Activated T-helper 9 cell treated with anti-CD3 and anti-CD28 coated beads, Interleukin-2, amount 50 U/mL, for 16 hours (primary cell): Measurements from ENCODE around the gene LLGL1.
"Not testable (repeated sequence)": the region's sequence is repeated elsewhere in the genome, so short reads cannot be mapped to it uniquely, and the experiment has no call there.

Experiments used
- DNase-seq: peaks from one replicate; pipeline ENCODE4 v3.0.0-alpha.2; 2020; ENCODE audit warnings: low read depth

Gene LLGL1

DNA sequence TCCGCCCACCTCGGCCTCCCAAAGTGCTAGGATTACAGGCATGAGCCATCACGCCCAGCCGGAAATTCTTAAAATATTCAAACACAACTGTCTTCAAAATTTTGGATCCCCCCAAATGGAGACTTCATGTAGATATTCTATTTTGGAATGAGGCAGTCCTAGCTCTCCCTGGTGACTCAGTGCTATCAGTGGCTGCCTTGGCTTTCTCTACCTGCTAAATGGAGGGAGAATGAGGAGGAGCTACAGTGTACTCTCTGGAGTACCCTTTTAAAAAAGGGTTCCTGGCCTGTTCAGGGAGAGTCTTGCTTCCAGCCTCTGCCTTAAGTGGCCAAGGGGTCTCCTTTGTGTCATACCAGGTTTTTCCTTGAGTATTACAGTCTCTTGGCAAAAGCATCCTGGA lies 31.0 kb upstream of the LLGL1 start:
- no peak for DNase-seq

DNA sequence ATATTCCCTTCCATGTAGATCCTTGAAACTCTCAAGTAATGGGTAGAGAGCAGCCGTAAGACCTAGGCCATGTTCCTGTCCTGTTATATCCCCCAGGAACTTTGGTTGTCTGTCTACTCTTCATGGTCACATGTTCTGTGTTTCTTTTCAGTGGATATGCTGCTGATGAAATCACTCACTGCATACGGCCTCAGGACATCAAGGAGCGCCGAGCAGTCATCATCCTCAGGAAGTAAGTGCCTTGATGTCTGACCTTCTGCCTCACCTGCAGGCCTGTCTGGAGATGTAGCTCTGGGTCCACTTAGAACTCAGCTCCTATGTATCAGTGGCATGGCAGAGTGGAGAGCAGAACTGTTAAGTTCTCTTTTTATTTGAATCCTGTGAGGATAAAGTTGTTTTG lies 30.6 kb upstream of the LLGL1 start:
- no peak for DNase-seq

DNA sequence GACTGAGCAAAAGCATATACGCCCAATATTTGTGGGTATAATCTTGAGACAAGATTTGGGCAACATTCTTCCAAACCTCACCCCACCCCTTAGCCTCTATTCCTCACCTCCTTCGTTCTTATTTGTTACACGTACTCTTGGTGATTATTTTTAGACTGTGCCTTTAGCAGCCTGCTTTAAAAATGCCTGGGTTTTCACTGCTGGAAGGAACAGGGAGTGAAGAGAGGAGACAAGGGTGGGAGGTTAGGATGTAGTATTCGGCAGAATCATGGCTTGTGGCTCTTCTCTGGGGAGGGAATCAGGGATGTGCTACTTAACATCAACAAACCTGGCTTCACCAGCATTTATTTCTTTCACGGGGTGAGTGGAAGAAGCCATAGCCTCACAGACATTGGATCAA lies 30.2 kb upstream of the LLGL1 start:
- DNase-seq = no peak

DNA sequence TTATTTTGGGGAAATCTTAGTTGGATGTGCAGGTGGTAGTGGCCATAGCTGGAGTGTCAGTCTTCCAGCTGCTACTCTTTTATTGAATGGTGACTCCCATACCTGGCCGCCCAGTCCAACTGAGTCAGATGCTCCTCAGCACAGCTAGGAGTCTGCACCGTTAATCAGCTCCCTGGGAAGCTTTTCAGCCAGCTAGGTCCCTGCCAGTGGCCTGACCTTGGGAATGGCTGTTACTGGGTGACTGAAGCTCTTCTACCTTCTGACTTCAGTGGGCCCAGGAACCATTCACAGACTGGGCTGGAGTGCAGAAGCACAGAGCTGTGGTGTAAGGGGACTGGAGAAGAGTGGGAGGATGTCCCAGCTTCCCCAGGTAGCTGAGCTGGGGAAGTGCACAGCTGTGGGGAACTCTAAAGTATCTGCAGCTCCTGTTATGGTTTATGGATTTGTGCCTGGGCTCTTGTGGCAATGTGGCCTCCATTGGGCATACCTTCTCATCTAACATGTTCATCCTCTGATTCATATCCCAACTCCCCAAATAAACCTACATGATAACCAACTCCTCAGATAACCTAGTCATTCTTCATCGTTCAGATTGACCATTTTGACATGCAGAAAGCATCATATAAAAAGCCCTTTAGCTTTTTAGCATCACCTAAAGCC lies 27.8 kb upstream of the LLGL1 start:
- no peak for DNase-seq

DNA sequence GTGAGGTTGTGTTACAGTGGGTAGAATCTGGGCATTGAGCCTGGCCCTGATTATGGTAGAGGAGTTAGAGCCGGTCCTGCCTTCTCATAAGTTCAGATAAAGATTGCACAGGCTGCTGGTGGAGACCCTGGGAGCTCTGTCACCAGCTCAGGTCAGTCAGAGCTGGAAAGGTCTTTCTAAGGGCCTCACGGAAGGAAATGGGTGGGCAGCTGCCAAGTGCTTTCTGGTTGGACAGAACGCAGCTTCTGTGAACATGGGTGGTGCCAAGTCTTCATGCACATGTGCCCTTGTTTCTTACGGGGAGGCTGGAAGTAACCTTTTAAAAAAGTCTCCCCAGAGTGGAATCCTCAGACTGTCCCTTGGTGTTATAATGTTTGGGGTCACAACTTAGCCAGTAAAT lies 26.9 kb upstream of the LLGL1 start:
- DNase-seq = no peak

DNA sequence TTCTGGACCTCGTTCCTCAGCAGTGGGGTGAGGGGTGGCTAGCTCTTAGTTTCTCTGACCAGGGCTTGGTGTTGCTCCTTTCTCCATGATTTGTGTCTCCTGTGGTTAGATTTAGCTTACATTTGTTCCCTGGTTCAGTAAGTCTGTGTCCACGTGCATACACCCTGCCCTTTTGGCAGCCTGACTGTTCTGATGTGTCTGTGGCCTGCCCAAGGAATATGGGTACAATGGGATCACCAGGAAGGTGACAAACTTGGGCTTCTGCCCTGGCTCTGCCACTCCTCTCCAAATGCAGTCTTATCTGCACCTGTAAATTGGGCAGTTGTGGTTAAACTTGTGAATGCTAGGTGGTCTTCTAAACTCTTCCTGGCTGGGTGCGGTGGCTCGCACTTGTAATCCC lies 24.3 kb upstream of the LLGL1 start:
- DNase-seq = no peak

DNA sequence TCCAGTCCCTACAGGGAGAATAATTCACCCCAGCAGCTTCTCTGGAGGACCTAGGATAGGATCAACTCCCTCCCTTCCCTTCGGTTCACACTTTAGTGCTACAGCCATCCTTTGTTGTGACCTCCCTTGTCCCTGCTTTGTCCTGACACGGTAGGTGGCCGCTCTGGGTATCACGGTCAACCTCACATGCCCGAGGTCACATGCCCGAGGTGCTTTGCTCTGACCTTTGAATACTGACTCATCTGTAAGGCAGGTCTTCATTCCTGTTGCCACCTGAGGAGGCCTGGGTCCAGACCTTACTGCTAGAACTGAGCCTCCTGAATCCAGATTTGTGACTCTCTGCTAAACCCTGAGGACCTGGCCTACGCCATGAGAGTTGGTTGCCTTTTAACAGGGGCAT lies 22.1 kb upstream of the LLGL1 start:
- no peak for DNase-seq

DNA sequence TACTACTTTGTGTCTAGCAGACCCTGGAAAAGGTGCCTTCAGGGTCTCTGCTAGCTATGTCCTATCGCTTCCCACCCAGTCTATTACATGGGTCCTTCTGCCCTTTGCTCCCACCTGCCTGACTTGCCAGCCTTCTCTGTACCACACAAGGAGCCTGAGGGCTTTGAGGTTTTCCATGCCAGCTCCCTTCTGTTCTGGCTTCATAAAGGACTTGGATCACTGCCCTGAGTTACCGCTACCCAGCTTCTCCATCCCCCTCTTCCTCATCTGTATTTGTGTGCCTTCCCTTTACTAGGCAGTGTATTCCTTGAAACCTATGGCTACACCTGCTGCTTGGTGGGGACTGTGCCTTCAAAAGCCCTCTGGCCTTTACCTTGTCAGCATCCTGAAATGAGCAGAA lies 19.6 kb upstream of the LLGL1 start:
- DNase-seq = no peak

DNA sequence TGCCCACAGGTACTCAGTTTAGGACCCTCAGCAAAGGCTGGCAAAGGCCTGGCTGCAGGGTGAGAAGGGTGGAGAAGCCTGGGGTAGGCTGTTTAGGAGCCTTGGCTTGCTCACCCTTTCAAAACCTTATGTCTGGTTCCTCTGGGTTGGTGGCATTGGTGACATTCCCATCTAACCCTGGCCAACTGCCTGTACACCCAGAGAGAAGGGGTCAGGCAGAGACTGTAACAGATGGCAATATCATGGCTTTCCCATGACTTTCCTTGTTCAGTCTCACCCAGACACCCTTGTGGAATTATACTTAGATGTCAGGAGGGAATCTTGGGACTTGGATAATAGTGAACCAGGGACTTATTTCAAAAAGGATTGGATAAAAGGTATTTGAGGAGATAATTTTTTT lies 18.5 kb upstream of the LLGL1 start:
- DNase-seq = no peak

DNA sequence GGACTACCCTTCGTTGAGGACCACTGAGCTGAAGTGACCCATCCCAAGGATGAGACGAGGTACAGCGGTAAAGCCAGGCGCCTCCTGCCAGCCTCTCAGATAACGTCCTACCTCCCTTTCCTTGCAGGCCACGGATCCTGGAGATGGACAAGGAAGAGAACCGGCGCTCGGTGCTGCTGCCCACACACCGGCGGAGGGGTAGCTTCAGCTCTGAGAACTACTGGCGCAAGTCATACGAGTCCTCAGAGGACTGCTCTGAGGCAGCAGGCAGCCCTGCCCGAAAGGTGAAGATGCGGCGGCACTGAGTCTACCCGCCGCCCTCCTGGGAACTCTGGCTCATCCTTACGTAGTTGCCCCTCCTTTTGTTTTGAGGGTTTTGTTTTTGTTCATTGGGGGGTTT lies 17.3 kb upstream of the LLGL1 start:
- DNase-seq = no peak

DNA sequence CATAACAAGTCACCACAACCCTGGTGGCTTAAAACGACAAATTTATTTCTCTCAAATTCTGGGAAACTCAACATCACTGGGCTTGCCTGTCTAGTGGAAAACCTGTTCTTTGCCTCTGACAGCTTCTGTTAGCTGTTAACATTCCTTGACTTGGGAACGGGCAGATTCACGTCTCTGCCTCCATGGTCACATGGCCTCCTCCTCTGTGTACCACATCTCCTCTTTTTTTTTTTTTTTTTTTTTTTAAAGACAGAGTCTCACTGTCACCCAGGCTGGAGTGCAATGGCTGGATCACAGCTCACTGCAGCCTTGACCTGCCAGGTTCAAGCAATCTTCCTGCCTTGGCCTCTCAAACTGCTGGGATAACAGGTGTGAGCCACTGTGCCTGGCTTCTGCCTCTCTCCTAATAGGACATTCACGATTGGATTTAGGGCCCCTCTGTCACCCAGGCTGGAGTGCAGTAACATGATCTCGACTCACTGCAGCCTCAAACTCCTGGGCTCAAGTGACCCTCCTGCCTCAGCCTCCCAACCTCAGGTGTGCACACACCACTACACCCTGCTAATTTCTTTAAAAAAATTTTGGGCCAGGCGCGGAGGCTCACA lies 11.7 kb upstream of the LLGL1 start:
- no peak for DNase-seq

DNA sequence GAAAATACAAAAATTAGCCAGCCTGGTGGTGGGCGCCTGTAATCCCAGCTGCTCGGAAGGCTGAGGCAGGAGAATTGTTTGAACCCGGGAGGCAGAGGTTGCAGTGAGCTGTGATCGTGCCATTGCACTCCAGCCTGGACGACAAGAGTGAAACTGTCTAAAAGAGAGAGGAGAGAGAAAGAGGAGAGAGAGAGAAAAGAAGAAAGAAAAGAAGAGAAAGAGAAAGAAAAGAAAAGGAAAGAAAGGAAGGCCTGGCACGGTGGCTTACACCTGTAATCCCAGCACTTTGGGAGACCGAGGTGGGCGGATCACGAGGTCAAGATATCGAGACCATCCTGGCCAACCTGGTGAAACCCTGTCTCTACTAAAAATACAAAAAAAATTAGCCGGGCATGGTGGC lies 8.5 kb upstream of the LLGL1 start:
- not testable (repeated sequence) for DNase-seq

DNA sequence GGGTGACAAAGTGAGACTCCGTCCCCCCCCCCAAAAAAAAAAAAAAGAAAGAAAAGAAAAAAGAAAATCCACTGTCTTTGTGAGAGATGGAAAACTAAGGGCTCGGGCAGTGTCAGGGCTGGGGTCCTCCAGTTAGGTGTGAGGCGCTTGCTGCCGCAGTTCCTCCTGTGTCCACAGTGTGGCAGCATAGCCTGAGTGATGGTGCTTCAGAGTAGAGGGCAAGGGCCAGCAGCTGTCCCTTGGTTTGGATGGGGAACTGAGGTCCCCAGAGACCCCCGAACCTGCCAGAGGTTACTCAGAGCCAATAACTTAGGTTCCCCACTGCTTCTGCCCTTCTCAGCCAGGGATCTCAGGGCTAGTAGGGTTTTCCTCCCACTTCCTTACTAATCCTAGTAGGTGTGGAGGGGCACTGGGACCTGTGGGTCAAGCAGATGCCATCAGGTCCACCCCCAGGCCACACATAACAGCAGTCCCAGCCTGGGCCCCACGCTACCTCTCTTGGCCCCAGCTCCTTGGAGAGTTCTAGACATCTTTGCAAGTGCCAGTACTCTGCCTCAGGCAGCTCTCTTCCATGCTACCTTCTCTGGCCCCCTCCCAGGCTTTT lies 7.9 kb upstream of the LLGL1 start:
- DNase-seq = peak; percentile 50

DNA sequence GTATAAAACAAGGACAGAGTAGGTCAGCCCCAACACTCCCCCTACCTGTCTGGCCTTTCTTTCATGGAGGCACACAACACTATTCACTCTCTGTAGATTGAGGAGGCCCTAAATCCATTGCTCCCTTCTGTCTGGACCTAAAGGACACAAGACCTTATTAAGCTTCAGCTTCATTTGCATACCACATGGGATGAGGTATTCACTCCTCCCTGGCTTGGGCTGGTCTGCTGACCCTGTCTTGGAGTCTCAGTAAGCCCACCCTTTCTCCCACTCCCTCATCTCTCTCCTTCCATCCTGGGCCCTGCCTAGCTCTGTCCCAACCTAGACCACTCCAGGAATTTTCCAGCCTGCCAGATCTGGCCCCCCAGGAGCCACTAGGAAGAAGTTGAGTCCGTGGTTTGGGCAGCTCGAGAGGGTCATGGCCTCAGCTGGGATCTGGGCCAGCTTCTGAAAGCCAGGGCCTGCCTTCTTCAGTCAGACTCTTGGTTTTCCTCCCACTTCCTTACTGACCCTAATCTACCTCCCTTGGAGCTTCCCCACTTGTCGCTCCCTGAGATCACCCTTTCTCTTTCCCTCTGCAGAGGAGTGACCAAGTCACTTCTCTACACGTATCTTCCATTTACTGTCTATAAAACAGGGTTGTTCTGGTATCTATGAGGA lies 6.5 kb upstream of the LLGL1 start:
- no peak for DNase-seq

DNA sequence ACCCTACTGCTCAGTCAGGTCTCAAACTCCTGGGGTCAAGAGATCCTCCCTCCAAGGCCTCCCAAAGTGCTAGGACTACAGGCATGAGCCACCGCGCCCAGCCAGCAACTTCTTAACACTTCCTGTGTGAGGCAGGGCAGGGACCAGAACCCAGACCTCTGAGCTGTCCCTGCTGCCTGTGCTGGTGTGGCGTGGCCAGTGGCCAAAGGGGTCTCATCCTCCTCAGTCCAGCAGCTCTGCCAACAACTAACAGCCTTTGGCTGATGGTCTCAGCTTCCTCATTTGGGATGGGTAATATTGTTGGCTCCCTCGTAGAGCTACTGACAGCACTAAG lies 1.4 kb upstream of the LLGL1 start:
- DNase-seq = no peak

DNA sequence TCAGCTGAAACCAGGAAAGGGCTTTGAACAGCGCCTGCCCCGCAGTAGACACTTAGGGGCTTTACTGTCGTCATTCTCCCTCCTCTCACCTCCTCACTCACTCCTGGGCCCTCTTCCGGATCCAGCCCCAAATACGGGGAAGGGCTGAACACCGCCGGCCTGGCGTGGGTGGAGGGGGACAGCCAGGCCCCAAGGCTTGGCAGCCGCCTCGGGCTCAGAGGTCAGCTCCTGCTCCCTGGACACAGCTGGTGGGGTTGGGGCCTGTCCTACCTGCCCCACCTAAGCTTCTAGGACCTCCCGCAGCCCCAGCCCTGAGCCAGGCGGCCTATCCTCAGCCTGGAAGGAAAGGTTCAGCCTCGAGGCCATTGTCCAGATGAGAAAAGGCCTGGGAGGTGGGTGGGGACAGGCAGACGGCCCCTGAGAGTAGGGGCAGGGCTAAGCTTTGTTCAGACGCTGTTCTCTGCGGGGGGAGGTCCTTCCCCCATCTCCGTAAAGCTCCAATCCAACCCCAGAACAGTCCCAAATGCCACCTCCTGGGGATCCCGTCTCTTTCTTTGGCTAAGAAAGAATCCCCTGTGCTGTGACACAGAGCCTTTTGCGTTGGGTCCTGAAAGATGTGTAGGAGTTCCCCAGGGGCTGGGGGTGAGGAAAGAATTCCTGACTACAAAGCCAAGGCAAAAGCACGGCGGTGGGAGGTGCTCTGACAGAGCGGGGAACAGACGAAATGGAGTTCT lies 881 bp upstream of the LLGL1 start:
- no peak for DNase-seq

DNA sequence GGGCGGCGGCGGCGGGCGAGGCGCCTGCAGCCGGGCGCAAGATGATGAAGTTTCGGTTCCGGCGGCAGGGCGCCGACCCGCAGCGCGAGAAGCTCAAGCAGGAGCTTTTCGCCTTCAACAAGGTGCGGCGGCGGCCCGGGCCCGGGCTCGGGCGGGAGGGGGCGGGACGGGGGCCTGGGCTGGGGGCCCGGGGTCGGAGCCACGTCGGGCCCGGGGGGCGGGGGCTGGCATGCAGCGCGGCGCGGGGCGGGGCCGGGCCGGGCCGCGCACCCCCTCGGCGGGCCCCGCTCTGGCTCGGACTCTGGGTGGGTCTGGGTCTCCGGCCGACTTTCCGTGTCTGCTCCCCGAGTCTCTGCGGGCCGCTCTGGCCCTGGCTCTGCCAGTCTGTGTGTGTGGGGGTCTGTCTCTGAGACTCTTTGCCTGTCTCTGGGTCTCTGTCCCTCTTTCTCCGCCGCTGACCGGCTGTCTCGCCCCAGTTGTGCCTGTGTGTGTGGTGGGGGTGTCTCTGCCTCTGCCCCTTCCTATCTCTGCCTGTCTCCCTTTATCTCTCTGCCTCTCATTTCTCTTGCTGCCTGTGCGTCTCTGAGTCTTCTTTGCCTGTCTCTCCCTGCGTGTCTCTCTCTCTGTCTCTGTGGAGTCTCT lies 328 bp downstream of the LLGL1 start:
- DNase-seq = no peak

DNA sequence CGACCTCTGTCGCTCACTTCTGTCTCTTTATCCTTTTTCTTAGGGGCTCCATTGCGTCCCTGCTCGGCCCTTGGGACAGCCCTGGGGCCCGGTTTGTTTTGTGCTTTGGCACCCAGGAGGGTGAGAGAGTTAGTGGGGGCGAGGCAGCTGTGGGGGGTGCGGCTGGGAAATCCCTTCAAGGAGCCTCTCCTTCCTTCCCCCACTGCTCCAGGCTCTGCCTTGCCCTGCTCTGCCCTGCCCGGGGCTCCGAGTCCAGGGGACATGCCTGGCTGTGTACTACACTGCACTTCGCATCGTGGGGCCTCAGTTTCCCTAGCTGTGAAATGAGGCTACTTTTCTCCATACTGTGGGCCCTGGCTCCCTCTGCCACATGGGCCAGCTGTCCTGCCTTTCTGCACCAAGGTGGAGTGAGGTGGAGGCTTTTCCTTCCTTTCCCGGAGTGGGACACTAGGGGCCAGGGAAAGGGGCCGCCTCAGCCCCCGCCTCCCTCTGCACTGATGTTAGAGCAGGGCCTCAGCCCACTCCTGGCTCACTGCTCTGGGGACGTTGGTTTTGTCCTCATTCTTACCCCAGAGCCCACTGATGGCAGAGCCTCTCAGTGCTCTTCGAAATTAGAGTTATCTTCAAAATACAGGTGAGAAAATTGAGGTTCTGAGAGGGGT lies 980 bp downstream of the LLGL1 start:
- no peak for DNase-seq

DNA sequence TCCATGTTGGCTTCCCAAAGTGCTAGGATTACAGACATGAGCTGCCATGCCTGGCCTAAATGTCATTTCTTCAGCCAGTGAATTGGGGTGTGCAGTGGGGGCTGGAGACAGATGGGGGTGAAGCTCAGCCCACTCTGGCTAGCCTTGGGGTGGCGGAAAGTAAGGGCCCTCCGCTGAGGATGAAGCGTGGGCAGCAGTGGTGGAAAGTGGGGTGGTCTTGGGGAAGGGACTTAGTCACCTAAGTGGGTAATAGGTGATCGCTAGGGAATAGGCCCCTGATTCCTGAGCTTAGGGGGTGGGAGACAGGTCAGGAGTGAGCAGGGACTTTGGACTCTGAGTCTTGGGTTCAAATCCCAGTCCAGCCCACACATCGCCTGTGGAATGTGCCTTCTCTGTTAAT lies 2.2 kb downstream of the LLGL1 start:
- DNase-seq = no peak

DNA sequence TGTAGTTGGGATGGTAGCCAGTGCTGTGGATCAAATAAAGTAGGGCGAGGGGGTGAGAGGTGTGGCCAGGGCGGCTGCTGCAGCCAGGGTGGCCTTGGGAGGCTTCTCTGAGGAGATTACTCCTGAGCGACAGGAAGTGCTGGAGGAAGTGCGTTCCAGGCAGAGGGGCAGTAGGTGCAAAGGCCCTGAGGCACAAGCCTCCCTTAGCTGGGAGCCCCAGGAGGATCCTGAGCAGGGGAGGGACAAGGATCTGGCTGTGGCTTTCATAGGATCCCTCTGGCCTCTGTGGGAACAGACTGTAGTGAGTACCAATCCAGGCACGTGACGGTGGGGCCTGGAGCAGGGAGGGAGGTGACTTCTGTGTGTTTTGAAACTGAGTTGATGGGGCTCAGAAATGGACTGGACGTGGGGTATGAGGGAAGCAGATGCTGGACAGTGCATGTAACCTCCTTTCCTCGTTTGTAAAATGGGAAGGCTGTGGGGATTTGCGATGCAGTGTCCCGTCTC lies 2.8 kb downstream of the LLGL1 start:
- DNase-seq = no peak

DNA sequence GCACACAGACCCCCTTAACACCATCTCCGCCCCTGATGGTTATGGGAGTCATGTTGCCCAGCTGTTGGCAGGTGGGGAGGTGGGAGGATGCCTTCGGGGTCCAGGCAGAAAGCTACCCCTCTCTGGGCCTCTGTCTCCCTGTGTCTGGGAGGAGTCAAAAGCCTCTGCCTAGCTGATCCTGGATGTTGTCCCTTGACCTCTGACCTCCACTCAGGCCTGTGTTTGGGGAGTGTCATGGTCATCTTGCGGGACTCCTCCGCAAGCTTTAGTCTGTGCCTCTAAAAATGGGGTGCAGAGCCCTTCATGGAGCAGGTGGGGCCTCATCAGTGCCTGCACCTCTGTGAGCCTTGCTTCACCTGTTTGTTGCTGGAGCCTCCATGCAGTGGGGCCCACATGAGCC lies 3.8 kb downstream of the LLGL1 start:
- no peak for DNase-seq

DNA sequence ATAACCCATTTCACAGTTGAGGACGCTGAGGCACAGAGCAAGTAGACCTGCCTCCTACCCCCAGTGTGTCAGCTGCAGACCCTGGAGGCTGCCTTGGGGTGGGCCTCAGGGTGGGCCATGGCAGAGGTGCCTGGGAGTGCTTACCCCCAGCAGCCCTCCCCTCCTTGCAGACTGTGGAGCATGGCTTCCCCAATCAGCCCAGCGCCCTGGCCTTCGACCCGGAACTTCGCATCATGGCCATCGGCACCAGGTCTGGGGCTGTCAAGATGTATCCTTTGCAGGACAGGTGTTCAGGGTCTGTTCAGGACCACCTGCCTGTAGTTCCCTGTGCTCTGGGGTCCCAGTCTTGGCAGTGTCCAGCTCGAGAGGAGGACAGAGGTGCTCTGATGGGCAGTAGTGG lies 4.3 kb downstream of the LLGL1 start:
- DNase-seq = no peak
